Fibroblast of gingiva (primary cell): ENCODE results near the gene CDCA5.
A peak's percentile ranks its signal among the peaks of the same experiment; 100 is the strongest.

ENCODE experiments used
- DNase-seq: peaks from one replicate; pipeline ENCODE4 v3.0.0-alpha.2; 2011; ENCODE audit warnings: low read depth

Gene CDCA5

DNA sequence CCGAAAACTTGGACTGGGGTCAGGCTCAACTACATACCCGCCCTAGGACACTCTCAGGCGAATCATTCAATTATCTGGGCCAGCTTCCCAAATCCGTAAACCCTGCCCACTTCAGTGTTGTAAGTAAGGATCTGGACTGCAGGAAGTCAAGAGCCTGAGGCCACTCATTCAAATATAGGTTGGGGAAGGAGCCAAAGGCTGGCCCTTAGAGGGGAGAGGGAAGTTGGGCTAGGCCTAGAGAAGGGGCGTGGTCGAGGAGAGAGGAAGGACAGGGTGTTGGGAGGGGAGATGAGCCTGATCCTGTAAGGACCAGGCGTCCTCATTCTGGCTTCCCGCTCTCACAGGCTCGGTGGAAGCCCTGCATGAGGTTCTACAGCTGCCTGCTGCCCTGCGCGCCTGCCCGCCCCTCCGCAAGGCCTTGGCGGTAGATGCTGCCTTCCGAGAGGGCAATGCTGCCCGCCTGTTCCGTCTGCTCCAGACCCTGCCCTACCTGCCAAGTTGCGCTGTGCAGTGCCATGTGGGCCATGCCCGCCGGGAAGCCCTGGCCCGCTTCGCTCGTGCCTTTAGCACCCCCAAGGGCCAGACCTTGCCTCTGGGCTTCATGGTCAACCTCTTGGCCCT lies 39.8 kb downstream of the CDCA5 start:
- DNase-seq: peak; percentile 48

DNA sequence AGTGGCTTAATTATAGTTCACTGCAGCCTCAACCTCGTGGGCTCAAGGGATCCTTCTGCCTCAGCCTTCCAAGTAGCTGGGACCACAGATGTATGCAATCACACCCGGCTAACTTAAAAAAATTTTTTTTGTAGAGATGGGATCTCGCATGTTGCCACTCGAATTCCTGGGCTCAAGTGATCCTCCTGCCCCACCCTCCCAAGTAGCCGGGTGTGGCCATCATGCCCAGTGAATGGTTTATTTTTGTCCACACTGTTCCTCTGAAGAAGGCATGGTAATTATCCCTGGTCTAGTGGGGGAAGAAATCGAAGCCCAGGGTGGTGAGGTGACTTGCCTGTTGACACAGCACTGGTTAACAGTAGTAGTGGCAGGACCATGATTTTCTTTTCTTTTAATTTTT lies 40.9 kb downstream of the CDCA5 start:
- no peak for DNase-seq

DNA sequence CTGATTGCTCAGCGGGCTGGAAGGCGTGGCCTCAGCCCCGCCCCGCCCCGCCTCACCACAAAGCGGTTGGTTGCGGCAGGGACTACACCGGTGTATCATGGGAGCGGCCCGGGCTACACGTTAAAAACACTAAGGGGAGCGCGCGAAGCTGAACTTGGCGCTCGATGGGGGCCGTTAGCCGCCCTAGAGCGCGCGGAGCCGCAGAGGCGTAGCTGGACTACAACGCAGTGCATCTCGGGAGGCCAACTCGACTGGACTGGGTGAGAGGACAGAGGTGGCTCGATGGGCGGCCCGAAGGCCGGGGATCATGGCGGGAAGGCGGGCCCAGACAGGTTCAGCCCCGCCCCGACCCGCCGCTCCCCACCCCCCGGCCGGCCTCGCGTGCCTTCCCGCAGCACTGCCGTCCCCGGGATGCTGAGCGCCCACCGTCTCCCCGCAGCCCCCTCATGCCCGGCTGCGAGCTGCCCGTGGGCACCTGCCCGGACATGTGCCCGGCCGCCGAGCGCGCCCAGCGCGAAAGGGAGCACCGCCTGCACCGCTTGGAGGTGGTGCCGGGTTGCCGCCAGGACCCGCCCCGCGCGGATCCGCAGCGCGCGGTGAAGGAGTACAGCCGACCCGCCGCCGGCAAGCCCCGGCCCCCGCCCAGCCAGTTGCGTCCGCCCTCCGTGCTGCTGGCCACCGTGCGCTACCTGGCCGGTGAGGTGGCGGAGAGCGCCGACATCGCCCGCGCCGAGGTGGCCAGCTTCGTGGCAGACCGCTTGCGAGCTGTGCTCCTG lies 42.8 kb downstream of the CDCA5 start, which contains the start of gene SAC3D1:
SAC3D1 (plus strand) TSS at position 364 of the 776 bp plus-strand sequence; CDS start at position 447, 83 bp downstream.
- peak; percentile 92 for DNase-seq

DNA sequence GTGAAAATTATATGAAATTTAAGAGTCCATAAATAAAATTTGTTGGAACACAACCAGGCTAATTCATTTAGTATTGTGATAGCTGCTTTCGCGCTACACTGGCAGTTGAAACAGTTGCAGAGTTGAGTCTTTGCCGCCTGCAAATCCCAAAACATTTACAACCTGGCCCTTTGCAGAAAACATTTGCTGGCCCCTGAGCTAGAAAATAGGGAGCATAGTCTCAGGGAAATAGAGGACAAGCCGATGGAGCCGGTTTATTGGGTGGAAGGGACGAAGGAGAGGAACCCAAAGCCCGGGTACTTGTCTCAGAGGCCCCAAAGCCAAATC lies 43.4 kb downstream of the CDCA5 start:
- DNase-seq: no peak

DNA sequence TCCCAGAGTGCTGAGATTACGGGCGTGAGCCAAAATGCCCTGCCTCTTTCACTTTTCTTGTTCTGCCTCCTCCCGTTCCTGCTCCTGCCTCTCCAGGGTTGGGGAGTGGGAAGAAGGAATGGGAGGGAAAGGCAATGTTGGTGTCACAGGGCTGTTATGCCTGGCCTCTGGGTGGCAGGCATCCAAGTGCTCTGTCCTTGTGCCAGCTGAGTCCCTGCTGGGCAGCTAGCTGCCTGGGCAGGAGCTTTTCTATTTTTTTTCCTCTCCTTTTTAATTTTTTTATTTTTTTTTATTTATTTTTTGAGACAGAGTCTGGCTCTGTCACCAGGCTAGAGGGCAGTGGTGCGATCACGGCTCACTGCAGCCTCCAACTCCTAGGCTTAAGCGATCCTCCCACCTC lies 46.9 kb downstream of the CDCA5 start:
- no peak for DNase-seq

DNA sequence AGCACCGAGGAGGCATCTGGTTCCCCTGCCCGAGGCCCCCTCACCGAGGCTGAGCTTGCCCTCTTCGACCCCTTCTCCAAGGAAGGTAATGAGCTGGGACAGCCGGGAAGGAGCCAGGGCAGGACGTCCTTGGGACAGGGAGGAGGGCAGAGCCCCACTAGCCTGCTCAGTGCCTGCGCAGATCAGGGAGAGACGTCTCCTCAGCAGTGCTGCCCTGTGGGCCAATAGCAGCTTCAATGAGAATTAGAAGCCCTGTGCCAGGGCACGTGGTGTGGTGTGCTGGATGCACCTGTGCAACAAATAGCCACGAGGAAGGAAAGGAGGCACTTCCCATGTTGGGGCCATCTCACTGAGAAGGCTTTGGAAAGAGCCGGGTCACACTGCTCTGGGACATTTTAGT lies 48.3 kb downstream of the CDCA5 start:
- no peak for DNase-seq

DNA sequence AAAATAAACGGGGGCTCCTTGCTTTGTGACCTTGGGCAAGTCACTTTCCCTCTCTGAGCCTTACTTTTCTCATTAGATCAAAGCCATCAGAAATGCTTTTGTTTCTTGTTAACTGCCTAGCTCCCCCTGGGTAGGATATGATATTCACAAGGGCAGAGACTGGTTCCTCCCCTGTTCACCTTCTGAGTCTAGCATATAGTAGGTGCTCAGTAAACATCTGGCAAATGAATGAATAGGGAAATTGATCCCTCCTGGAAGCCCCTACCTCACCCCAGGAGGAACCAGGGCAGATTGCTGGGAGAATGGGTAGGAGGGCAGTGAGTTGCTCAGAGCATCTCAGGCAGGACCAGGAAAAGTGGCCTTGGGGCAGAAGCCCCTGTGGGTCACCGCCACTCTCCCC lies 49.4 kb downstream of the CDCA5 start:
- no peak for DNase-seq

DNA sequence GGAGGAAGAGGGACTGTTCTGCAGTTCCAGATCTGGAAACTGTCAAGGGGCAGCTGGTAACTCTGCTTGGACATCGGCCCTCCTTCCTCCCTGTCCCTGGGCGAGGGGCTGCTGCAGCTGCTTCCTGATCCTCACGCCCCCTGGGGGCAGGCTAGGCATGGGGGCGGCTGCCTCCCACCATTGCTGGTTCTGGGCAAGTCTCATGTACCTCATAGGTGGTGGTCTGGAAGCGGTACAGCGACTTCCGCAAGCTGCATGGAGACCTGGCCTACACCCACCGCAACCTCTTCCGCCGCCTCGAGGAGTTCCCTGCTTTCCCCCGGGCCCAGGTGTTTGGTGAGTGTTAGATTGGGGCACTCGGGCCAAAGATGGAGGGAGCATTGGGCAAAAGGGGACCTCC lies 51.6 kb downstream of the CDCA5 start:
- no peak for DNase-seq
